ES-I3 (cell line): ENCODE measurements around the gene HMX1.

ENCODE experiments used
- H3K36me3 ChIP-seq: 2 replicates; pipeline ENCODE4 v1.6.1; 2013; ENCODE audit warnings: mild to moderate bottlenecking, low read length, control low read depth, moderate library complexity; ENCODE audit not compliant: insufficient read depth
- H3K4me1 ChIP-seq: 2 replicates; pipeline ENCODE4 v1.6.1; 2013; ENCODE audit warnings: mild to moderate bottlenecking, control low read depth, low read length; ENCODE audit not compliant: insufficient read depth
- H3K9ac ChIP-seq: 2 replicates; pipeline ENCODE4 v1.6.1; 2013; ENCODE audit warnings: low read depth, mild to moderate bottlenecking, low read length, moderate library complexity
- H3K9me3 ChIP-seq: 2 replicates; pipeline ENCODE4 v1.6.1; 2013; ENCODE audit warnings: mild to moderate bottlenecking, low read length, moderate library complexity; ENCODE audit not compliant: control insufficient read depth, insufficient read depth

The HMX1 gene

DNA sequence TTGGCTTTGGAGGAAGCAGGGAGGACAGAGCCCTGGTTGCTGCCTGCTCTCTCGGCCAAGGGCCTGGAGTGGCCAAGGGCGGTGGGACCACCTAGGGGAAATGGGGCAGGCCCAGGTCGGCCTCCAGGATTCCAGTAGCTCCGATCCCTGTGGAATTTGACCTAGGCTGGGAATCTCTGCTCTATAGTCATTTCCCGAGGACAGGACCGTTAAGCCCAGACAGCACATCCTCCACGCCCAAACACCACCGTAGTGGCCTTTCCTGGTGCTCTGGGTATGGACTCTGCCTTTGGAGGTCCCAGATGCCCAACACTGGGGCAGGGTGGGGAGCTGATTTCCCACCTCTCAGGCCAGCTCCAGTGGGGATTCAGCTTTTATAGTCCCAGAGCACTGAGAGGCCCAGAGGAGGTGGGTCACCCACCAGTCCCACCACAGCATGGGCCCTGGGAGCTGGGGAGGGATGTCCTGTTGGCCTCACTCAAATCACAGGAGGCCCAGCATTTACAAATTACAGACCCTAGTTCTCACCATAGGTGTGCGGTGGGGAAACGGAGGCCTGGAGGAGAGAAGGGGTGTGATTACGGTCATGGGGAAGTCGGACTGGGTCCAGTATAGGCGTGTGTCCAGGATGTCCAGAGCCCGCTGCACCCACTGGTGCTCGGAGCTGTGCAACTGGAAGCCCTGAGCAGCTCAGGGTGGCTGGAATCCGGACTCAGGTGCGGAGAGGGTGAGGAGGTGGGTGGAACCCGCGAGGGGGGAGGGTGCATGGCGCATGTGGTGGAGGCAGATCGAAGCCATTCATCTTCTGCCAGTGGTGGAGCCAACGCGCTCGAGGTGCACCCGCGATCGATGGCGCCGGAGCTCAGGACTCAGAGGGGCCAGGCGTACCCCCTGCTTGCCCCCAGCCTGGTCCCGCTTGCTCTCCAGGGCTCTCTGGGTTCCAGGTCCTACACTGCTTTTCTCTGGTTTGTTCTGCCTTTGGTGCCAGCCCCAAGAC lies 7.7 kb downstream of the HMX1 start:
- H3K9ac ChIP-seq = no peak overlapping the region
- no peaks in the 10 kb centered on the region for H3K36me3 ChIP-seq
- no peaks in the 10 kb centered on the region for H3K9me3 ChIP-seq
- H3K4me1 ChIP-seq = peaks cover 4% of the 10 kb centered on the region; the same call in 1 of the 2 replicates

DNA sequence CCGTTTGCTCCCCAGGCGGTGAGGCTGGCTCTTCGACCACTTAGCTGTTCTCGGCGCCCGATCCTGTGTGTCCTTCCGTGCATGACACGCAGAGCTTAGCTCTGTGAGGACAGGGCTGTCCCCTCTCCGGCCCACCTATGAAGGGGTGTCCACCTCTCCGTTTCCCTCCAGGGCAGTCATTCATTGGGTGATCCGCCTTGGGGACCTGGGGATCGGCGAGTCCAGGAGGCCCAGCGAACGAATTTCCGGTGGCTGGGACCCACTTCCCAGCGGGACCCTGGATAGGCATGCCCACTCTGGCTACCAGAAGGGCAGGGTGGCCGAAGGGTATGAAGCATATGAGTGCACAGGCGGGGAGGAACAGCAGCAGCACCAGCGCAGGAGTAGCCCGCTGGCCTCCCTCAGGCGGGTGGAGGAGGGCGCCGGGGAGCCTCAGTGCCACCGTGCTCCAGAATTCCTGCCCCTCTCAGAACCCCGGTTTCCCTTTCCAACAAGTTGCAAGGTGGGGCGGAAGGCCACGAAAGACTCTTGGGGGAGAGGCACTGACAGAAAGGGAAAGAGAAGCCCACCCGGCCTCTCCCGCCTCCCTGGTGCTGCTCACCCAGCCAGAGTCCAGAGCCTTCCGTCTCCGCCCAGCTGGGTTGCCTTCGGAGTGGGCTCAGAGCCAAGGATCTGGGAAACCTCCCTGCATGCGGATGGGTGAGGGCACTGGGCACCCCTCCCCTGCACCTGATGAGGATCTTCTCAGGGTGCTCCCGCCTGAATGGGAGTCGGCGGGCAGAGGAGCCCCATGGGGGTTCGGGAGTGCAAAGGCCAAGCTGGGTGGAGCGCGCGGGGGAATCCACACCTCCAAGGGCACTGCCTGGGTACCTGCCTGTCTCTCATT lies 8.6 kb downstream of the HMX1 start:
- Histone ChIP-seq H3K9me3 (no peaks in the 10 kb centered on the region), H3K9ac (no peak overlapping the region), H3K4me1 (peaks cover 4% of the 10 kb centered on the region; the same call in 1 of the 2 replicates), H3K36me3 (no peaks in the 10 kb centered on the region)

DNA sequence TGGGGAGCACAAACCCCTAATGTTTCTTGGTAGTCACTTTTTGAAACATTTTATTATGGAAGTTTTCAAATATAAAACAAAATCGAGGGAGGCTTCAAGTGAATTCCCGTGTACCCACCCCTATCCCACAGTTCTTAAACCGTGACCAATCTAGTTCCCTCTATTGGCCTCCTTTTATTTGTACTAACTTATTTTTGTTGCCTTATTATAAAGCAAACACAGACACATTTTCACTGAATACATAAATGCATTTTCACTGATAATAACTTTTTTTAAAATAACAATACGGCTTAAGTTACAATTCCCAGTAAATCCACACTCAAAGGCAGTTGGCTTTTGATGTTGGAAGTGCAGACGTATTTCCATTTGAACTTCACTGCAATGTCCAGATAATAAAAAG lies 9.3 kb downstream of the HMX1 start:
- Histone ChIP-seq H3K4me1 (peaks cover 4% of the 10 kb centered on the region; the same call in 1 of the 2 replicates), H3K36me3 (no peaks in the 10 kb centered on the region)

DNA sequence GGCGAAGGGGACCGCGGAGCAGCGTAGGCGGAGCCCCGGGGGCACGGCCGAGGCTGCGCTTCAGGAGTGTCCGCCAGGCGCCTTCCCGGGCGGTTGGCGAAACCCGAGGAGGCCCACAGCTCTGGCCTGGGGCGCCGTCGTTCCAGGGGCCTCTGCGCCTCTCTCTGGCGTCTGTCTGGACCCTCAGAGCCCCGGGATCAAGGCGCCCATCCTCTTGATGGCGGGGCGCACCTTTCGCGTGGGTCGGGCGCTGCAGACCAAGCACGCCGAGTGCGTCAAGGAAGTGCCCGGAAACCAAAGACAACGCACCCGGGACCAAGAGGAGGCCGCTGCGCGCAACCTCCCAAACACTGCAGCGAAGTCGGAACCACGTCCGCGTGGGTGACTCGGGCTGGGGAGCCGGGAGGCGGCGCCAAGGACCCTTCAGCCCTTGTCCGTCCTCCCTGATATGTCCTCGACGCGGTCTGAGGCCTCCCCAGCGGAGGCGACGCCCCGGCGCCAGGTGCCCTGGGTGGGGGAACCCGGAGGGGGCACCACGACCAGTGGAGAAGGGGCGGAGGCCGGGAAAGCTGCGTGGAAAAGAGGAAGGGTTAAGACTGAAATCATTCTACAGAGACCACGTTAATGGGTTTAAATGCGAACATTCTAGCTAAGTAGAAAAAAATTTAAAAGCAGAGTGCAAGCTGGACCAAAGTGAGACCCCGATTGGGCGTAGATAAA lies 9.9 kb downstream of the HMX1 start:
- peaks cover 4% of the 10 kb centered on the region; the same call in 1 of the 2 replicates for H3K4me1 ChIP-seq
- peak overlapping the region; percentile 48; the same call in 1 of the 2 replicates for H3K9ac ChIP-seq
- H3K9me3 ChIP-seq = no peaks in the 10 kb centered on the region
- no peaks in the 10 kb centered on the region for H3K36me3 ChIP-seq

More for the DNA sequence above, 9.3 kb downstream of the HMX1 start:
- Histone ChIP-seq H3K9me3 (no peaks in the 10 kb centered on the region), H3K9ac (no peak overlapping the region)

DNA sequence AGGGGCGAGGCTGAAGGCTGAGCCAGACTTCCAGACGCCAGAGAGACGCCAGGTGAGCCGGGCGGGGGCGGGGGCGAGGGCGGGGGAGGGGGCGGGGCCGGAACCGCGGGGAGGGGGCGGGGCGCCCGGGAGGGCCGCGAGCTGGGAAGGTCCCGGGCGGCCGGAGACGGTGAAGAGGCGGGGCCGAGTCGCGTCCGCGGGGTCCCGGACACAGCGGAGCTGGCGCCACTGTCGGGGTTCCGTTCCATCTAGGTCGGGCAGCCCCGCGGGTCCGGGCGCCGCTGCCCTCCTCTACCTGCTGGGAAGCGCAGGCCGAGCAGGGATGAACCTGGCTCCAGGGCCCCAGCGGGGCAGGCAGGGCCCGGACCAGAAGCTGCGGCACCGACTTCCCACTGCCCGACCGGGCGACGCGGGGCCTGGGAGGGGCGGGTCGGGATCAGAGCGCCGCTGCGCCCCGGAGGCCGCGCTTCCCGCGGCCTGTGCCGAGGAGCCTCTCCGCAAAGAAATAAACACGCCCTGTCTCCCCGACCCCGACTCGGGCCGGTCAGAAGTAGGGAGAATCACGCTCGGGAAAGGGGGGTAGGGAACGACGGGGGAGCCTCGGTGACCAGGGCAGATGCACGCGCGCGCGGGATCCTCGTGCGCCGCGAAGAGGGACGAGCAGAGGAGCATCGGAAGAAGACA lies 10.6 kb downstream of the HMX1 start:
- Histone ChIP-seq H3K9ac (peak overlapping the region; percentile 48; the same call in 1 of the 2 replicates), H3K36me3 (no peaks in the 10 kb centered on the region), H3K4me1 (peaks cover 7% of the 10 kb centered on the region; the same call in 1 of the 2 replicates), H3K9me3 (no peaks in the 10 kb centered on the region)

DNA sequence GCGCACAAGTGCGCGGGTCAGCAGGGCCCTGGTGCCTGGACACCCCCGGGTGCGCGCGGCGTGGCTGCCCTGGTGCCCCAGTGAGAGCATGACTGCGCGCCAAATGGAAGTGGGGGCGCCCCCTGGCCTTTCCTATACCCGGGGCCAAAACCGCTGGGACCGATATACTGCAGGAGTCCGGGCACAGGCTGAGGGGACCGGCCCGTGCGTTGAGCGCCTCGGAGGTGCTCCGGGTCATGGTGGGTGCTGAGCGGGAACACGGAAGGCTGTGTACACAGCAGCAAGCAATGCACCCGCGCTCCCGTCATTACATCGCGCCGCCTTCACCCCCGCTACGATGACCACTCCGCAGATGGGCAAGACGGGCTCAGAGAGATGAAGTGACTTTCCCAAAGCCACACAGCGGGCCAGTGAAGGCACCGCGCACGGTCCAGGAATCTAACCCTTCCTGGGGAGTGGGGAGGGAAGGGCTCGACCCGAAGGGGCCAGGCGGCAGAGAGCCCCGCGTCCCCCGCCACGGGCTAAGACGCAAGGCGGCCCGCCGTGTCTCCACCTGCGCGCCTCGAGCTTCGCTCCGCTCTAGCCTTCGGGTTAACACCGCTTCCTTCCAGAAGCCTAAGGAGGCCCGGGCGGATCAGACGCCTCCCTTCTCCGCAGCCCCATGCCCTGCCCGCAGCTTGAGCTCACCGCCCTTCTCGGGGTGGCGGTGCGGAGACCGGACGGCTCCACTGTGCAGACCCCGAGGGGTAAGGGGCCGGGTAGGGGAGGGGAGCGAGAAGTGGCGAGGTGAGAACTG lies 11.3 kb downstream of the HMX1 start:
- peak overlapping the region; percentile 21; the same call in 1 of the 2 replicates for H3K9ac ChIP-seq
- no peaks in the 10 kb centered on the region for H3K9me3 ChIP-seq
- peaks cover 10% of the 10 kb centered on the region; the same call in 1 of the 2 replicates for H3K4me1 ChIP-seq
- H3K36me3 ChIP-seq = no peaks in the 10 kb centered on the region

DNA sequence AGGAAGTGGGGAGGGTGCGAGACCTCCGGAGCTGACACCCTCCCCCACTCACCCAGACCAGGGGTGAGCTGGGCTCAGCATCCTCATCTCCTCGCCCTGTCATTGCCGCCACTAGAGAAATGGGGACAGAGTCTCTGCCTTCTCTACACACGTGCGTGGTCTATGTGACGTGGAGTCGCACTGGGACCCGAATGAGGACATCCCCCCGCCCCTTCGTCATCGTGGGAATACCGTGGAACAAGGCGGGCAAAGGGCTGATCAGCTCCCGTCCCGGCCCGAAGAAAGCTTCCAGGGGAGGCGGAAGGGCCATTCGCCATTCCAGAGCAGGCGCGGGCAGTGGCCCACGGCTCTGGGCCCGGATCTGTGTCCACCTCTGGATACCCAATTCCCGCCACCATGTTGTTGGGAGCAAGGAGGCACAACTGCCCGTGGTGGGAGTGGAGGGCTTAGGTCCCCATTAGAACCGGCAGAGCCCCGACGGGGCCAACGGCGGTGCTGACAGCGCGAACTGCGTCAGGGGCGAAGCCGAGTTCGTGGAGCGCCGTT lies 12.0 kb downstream of the HMX1 start:
- Histone ChIP-seq H3K4me1 (peaks cover 17% of the 10 kb centered on the region), H3K9me3 (no peaks in the 10 kb centered on the region), H3K9ac (no peak overlapping the region), H3K36me3 (no peaks in the 10 kb centered on the region)

DNA sequence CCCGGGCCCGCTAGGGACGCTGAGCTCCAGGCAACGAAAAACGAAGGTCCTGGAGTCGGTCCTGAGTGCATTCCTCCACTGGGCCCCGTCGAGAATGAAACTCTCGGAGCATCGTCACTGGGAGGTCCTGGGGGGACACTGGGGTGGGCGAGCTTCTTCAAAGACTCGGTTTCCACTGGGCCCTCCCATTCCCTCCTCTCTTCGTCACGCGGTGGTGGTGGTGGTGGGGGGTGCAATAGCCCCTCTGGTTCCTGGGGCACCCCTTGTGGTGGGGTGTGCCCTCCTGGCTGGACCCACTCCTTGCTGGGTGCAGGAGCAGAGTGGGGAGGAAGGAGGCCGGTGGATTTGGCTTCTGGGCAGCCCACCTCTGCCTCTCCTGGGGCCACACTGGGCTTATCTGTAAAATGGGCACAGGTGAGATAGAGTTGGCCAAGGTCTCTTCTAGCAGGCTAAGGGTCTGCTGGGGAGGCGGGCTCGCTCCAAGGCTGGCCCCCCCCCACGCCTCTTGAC lies 12.9 kb downstream of the HMX1 start:
- Histone ChIP-seq H3K4me1 (peaks cover 24% of the 10 kb centered on the region), H3K9ac (peak overlapping the region; percentile 42; the same call in 1 of the 2 replicates), H3K9me3 (no peaks in the 10 kb centered on the region), H3K36me3 (no peaks in the 10 kb centered on the region)

DNA sequence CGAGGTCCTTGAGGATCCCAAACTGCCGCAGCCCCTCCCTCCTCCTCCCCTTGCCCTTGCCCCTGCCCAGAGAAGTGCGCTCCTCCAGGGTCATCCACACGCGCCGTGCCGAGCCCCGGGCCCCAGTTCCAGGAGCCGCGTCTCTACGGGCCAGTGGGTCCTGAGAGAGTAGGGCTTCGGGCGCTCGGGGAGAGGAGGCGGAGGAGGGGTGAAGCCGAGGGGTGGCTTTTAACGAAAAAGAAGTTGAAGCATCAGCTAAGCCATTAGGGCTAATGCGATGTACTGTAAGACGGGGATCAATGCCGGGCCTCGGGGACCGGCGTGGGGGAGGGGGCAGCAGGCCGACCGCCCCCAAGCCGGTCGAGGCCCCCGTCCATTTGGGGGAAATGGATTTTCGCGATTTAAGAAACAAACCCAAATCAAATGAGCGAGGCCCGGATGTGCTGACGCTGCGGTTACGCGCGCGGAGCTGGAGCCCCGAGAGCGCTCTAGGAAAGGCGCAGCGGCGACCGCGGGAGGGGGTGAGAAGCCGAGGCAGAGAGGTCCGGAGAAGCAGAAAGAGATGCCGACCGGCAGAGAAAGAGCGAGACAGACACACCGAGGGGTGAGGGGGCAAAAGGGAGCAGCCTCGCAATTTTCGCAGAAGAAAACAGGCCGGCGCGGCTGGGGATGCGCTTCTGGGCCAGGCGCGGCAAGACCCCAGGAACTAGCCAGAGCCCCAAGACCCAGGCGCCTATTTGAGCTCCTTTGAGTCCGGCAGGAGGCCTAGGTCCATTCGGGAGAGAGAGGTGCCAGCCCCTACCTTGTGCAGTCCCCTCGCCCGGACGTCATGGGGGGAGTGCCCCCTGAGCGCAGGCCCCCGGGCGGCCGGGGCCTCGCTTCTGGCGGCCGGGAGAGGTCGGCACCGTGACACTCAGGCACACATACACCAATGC lies 13.6 kb downstream of the HMX1 start:
- no peaks in the 10 kb centered on the region for H3K9me3 ChIP-seq
- H3K9ac ChIP-seq = peak overlapping the region; percentile 42; the same call in 1 of the 2 replicates
- peaks cover 24% of the 10 kb centered on the region for H3K4me1 ChIP-seq
- no peaks in the 10 kb centered on the region for H3K36me3 ChIP-seq

DNA sequence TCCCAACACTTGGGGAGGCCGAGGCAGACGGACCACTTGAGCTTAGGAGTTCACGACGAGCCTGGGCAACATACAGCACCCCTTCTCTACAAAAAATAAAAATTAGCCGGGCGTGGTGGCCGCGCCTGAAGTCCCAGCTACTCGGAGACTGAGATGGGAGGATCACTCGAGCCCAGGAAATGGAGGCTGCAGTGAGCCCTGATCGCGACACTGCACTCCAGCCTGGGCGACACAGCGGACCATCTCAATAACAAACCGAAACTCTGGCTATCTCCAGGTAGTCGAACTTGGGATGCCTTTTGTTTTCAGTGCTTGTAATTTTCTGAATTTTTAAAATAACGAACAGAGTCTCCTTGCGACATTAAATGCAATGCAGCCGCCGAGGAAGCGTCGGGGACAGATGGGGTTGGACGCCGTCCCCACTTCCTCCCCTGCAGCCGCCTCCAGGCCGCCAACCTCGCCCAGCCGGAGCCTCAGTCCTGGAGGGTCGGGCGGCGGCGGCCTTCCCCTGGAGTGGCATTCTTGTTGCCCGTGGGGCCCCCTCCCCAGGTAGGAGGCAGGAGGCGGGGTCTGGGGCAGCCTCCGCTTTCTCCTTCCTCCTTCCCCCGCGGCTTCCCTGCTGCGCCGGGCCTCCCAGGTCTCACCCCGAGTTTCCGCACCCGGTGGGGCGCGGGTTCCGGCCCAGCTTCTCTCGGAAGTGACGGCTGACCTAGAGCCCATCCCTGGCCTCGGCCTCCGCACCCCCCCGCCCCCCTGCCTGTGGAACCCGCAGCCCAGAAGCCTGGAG lies 14.6 kb downstream of the HMX1 start:
- no peaks in the 10 kb centered on the region for H3K36me3 ChIP-seq
- peak overlapping the region; percentile 42; the same call in 1 of the 2 replicates for H3K9ac ChIP-seq
- H3K9me3 ChIP-seq = no peaks in the 10 kb centered on the region
- peaks cover 20% of the 10 kb centered on the region for H3K4me1 ChIP-seq

DNA sequence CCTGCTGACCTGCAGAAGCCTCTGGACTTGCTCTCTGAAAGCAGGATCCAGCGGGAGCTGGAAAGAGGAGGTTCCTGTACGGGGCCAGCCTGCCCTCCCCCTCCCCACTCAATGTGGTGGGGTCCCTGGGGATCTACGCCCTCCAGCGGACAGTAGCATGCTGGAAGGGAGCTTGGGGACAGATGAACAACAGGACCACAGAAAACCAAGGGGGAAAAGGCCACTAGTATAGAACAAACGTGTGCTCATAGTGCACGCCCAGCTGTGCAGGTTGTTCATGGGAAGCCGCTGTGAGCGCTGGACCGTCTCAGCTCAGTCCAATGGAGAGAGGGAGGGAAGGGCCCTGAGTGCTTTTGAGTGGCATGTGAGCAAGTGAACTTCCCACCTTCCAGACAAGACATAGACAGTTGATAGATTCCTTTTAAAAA lies 15.8 kb downstream of the HMX1 start:
- Histone ChIP-seq H3K4me1 (peaks cover 20% of the 10 kb centered on the region), H3K9ac (no peak overlapping the region; the same call in 1 of the 2 replicates), H3K9me3 (no peaks in the 10 kb centered on the region), H3K36me3 (no peaks in the 10 kb centered on the region)
